T-helper 1 cell treated with Interleukin-12 subunit alpha and Interleukin-12 subunit beta and Interleukin-4 antibody, amounts not matched to agents 30 μg/mL and 1 μg/mL, for 36 hours (primary cell): ENCODE results near the gene CTAG1B.
"Not testable (repeated sequence)": the region's sequence is repeated elsewhere in the genome, so short reads cannot be mapped to it uniquely, and the experiment has no call there.

ENCODE experiments used
- H3K27ac Mint-ChIP-seq: one replicate; pipeline ENCODE4 v1.8.0; 2021; ENCODE audit warnings: mild to moderate bottlenecking, mixed read lengths
- H3K27me3 Mint-ChIP-seq: one replicate; pipeline ENCODE4 v1.8.0; 2021; ENCODE audit warnings: low read depth, mixed read lengths
- H3K36me3 Mint-ChIP-seq: one replicate; pipeline ENCODE4 v1.8.0; 2021; ENCODE audit warnings: low read depth, mixed read lengths
- H3K4me1 Mint-ChIP-seq: one replicate; pipeline ENCODE4 v1.8.0; 2021; ENCODE audit warnings: low read depth, mixed read lengths
- H3K4me3 Mint-ChIP-seq: one replicate; pipeline ENCODE4 v1.8.0; 2021; ENCODE audit warnings: mild to moderate bottlenecking, moderate library complexity, mixed read lengths
- H3K9me3 Mint-ChIP-seq: one replicate; pipeline ENCODE4 v1.8.0; 2021; ENCODE audit warnings: mixed read lengths

Gene CTAG1B

DNA sequence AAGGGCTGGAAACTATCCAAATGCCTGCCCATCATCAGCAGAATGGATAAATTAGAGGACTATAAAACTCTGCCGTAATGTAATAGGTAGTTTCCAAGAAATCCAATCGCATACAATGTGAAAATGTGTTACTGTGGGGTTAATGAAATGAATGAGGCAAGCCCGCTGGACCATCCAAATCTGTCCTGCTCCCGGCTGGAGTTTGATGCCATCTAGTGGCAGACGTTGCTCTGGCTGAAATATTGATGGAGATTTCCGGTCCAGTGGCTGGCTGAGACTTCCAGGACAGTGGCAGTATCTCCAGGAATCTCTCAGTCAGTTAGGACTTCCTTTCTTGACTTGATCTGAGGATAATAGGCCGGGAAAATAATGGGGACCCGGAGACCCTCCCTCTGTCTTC lies 36.1 kb downstream of the CTAG1B start:
- H3K36me3 Mint-ChIP-seq, H3K9me3 Mint-ChIP-seq, H3K4me3 Mint-ChIP-seq, H3K27me3 Mint-ChIP-seq, H3K4me1 Mint-ChIP-seq, H3K27ac Mint-ChIP-seq: not testable (repeated sequence)

DNA sequence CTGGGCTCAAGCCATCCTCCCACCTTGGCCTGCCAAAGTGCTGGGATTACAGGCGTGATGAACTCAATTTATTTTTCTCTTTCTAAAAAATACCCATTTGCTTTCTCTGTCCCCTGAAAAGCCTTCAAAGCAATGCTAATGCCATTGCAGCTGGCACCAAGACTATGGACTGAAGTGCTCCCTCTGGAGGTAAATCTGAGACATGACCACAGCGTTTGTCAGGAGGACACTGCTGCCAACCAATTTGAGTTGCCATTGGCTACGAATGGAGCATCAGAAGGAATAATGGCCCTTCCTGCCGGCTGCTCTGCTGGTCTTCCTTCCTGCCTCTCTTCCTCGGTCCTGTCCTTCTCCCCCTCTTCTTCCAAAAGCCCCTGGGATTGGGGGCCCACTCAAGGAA lies 44.0 kb downstream of the CTAG1B start:
- H3K27me3 Mint-ChIP-seq, H3K9me3 Mint-ChIP-seq, H3K36me3 Mint-ChIP-seq, H3K4me1 Mint-ChIP-seq, H3K4me3 Mint-ChIP-seq, H3K27ac Mint-ChIP-seq: not testable (repeated sequence)

DNA sequence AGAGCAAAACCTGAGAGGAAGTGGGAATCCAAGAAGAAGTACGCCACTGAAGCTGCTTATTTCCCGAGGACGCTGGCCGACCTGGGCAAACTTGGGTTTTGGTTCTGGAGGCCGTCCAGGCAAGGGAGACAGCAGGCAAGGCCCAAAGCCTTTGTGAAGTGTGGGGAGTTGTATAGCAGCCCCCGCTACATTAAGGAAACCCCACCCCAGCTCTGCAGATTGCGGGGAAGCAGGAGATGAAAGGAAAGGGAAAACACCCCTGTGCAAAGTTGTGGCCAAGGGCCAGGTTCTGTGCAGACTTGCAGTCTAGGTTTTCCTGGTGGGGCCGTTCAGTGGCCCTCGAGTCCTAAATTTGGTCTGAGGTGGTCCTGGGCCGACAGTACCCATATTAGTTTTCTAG lies 46.0 kb downstream of the CTAG1B start:
- not testable (repeated sequence) for H3K27ac Mint-ChIP-seq, H3K36me3 Mint-ChIP-seq, H3K27me3 Mint-ChIP-seq, H3K9me3 Mint-ChIP-seq, H3K4me3 Mint-ChIP-seq, H3K4me1 Mint-ChIP-seq

DNA sequence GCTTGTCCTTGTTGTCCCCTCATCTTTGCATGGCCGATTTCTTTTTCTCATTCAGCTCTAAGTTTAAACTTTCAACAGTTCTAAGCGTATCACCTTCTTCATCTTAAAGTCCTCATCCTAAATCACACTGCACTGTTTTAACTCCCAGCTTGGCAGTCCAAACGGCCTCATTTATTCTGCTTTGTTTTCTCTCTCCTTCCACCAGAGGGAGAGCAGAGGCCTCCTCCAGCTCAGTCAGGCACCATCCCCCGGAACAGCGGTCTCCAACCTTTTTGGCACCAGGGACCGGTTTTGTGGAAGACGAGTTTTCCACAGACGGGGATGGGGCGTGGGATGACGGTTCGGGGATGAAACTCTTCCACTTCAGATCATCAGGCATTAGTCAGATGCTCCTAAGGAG lies 48.7 kb downstream of the CTAG1B start:
- H3K4me1 Mint-ChIP-seq, H3K9me3 Mint-ChIP-seq, H3K4me3 Mint-ChIP-seq, H3K27ac Mint-ChIP-seq, H3K36me3 Mint-ChIP-seq, H3K27me3 Mint-ChIP-seq: not testable (repeated sequence)
